HUES48 (cell line): ENCODE data around the gene AHDC1.

ENCODE experiments used
- H3K27ac ChIP-seq: one replicate; pipeline ENCODE4 v1.7.0; 2013; ENCODE audit warnings: low read depth, low read length, inconsistent platforms
- H3K27me3 ChIP-seq: 2 replicates; pipeline ENCODE4 v1.6.1; 2013; ENCODE audit warnings: mild to moderate bottlenecking, low read length; ENCODE audit not compliant: control insufficient read depth, insufficient read depth
- H3K36me3 ChIP-seq: 2 replicates; pipeline ENCODE4 v1.6.1; 2013; ENCODE audit warnings: low read length; ENCODE audit not compliant: control insufficient read depth, insufficient read depth
- H3K4me1 ChIP-seq: 2 replicates; pipeline ENCODE4 v1.6.1; 2013; ENCODE audit warnings: mild to moderate bottlenecking, low read length; ENCODE audit not compliant: control insufficient read depth, insufficient read depth
- H3K4me3 ChIP-seq: 2 replicates; pipeline ENCODE4 v1.5.1; 2013; ENCODE audit warnings: mild to moderate bottlenecking, low read depth, low read length
- H3K9ac ChIP-seq: 2 replicates; pipeline ENCODE4 v1.6.1; 2013; ENCODE audit warnings: mild to moderate bottlenecking, low read depth, low read length, moderate library complexity
- H3K9me3 ChIP-seq: 2 replicates; pipeline ENCODE4 v1.6.1; 2013; ENCODE audit warnings: low read length; ENCODE audit not compliant: control insufficient read depth, insufficient read depth

The AHDC1 gene

GRCh38 chr1:27552911-27553420 is 51.0 kb downstream of the AHDC1 start:
- Histone ChIP-seq H3K27ac (no peak overlapping the region), H3K4me3 (no peak overlapping the region), H3K9ac (no peak overlapping the region)

GRCh38 chr1:27551953-27552312 is 52.0 kb downstream of the AHDC1 start:
- Histone ChIP-seq H3K36me3 (peaks cover 39% of the 10 kb centered on the region), H3K4me1 (peaks cover 5% of the 10 kb centered on the region), H3K4me3 (no peak overlapping the region), H3K9ac (no peak overlapping the region), H3K9me3 (no peaks in the 10 kb centered on the region), H3K27me3 (no peaks in the 10 kb centered on the region), H3K27ac (no peak overlapping the region)

More at GRCh38 chr1:27552911-27553420, 51.0 kb downstream of the AHDC1 start:
- Histone ChIP-seq H3K9me3 (no peaks in the 10 kb centered on the region), H3K4me1 (peaks cover 11% of the 10 kb centered on the region), H3K36me3 (peaks cover 39% of the 10 kb centered on the region), H3K27me3 (no peaks in the 10 kb centered on the region)

- peaks cover 2% of the 10 kb centered on the region for H3K4me1 ChIP-seq
- H3K27ac ChIP-seq = no peak overlapping the region
- H3K36me3 ChIP-seq = peaks cover 39% of the 10 kb centered on the region
- no peaks in the 10 kb centered on the region for H3K27me3 ChIP-seq
- H3K9me3 ChIP-seq = no peaks in the 10 kb centered on the region
- no peak overlapping the region for H3K9ac ChIP-seq
- H3K4me3 ChIP-seq = no peak overlapping the region
Observed at GRCh38 chr1:27551170-27551952, 52.6 kb downstream of the AHDC1 start.

- Histone ChIP-seq H3K9ac (no peak overlapping the region), H3K27me3 (no peaks in the 10 kb centered on the region), H3K4me3 (no peak overlapping the region), H3K27ac (no peak overlapping the region), H3K9me3 (no peaks in the 10 kb centered on the region), H3K4me1 (no peaks in the 10 kb centered on the region), H3K36me3 (peaks cover 39% of the 10 kb centered on the region)
Observed at GRCh38 chr1:27550510-27551169, 53.3 kb downstream of the AHDC1 start.

- H3K36me3 ChIP-seq = peaks cover 44% of the 10 kb centered on the region
Observed at GRCh38 chr1:27549807-27550408, 54.0 kb downstream of the AHDC1 start.

GRCh38 chr1:27548858-27549719 is 54.9 kb downstream of the AHDC1 start:
- no peak overlapping the region for H3K4me3 ChIP-seq
- H3K4me1 ChIP-seq = no peaks in the 10 kb centered on the region
- no peak overlapping the region for H3K9ac ChIP-seq
- no peak overlapping the region for H3K27ac ChIP-seq
- no peaks in the 10 kb centered on the region for H3K9me3 ChIP-seq
- H3K36me3 ChIP-seq = peaks cover 40% of the 10 kb centered on the region
- H3K27me3 ChIP-seq = no peaks in the 10 kb centered on the region

More at GRCh38 chr1:27549807-27550408, 54.0 kb downstream of the AHDC1 start:
- Histone ChIP-seq H3K4me1 (no peaks in the 10 kb centered on the region), H3K9me3 (no peaks in the 10 kb centered on the region), H3K27ac (no peak overlapping the region), H3K27me3 (no peaks in the 10 kb centered on the region), H3K4me3 (no peak overlapping the region), H3K9ac (no peak overlapping the region)

GRCh38 chr1:27548136-27548853 is 55.6 kb downstream of the AHDC1 start:
- no peaks in the 10 kb centered on the region for H3K4me1 ChIP-seq
- no peaks in the 10 kb centered on the region for H3K27me3 ChIP-seq
- H3K9ac ChIP-seq = no peak overlapping the region
- peaks cover 40% of the 10 kb centered on the region for H3K36me3 ChIP-seq
- H3K9me3 ChIP-seq = no peaks in the 10 kb centered on the region
- no peak overlapping the region for H3K4me3 ChIP-seq
- H3K27ac ChIP-seq = no peak overlapping the region

- Histone ChIP-seq H3K9me3 (no peaks in the 10 kb centered on the region), H3K27me3 (no peaks in the 10 kb centered on the region), H3K4me1 (no peaks in the 10 kb centered on the region), H3K27ac (no peak overlapping the region), H3K4me3 (no peak overlapping the region), H3K9ac (no peak overlapping the region), H3K36me3 (peaks cover 36% of the 10 kb centered on the region)
Observed at GRCh38 chr1:27547220-27548116, 56.5 kb downstream of the AHDC1 start.

- Histone ChIP-seq H3K4me3 (no peak overlapping the region), H3K9me3 (no peaks in the 10 kb centered on the region), H3K27me3 (no peaks in the 10 kb centered on the region), H3K4me1 (no peaks in the 10 kb centered on the region), H3K36me3 (peaks cover 32% of the 10 kb centered on the region), H3K27ac (no peak overlapping the region), H3K9ac (no peak overlapping the region)
Observed at GRCh38 chr1:27545876-27546275, 58.1 kb downstream of the AHDC1 start.
